ENCODE measurements around the gene NEUROD2. TPM values are rescaled to one million over a fixed set of nuclear protein-coding genes. Genes with fewer than 3 reads are reported as not detected.

Gene NEUROD2
- total and polyA plus RNA-seq, 8 donors = 0.03 to 0.31 (median 0.25) TPM; not detected in 5

DNA sequence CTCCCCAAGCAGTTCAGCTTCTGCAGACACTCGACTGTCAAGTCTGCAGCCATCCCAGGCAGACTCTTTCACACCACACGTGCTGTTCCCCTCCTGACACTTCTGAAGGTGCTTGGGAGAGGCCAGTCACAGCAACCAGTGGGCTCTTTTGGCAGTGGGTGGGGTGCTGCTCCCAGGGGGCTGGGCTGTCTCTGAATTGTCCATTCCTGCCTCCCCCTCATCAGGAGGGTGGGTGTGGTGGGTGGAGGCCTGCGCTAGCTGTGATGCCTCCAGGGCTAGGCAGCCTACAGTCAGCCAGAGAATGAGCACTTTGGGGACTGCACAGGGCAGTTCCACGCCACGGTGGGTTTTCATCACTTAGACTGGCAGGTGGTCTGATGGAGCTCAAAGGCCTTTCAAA is 39.5 kb upstream of the NEUROD2 start:
- no peaks in the 10 kb centered on the region for H3K9me3 ChIP-seq
- H3K27me3 ChIP-seq = no peaks in the 10 kb centered on the region
- H3K4me1 ChIP-seq = peaks cover 5 to 54% (median 34%) of the 10 kb centered on the region in 4 donors
- H3K27ac ChIP-seq = no peak overlapping the region
- intact Hi-C loops (cut with DNase I; ENCODE audit: low total_unique reads) = no loop called here
- DNase-seq = no peak
- WGBS, 5 donors = 83 to 90% (median 85%) methylated on average over 4 to 5 of the region's 5 CpGs
- no peak overlapping the region for H3K4me3 ChIP-seq
- H3K36me3 ChIP-seq = peaks cover 0 to 9% (median 2%) of the 10 kb centered on the region in 4 donors
- TF ChIP-seq POLR2A (IDR thresholded peaks at IDR 0.05) (no peak), EP300 (IDR thresholded peaks at IDR 0.05) (no peak), POLR2AphosphoS5 (IDR thresholded peaks at IDR 0.05) (no peak)
- TF ChIP-seq, protein P1, sequence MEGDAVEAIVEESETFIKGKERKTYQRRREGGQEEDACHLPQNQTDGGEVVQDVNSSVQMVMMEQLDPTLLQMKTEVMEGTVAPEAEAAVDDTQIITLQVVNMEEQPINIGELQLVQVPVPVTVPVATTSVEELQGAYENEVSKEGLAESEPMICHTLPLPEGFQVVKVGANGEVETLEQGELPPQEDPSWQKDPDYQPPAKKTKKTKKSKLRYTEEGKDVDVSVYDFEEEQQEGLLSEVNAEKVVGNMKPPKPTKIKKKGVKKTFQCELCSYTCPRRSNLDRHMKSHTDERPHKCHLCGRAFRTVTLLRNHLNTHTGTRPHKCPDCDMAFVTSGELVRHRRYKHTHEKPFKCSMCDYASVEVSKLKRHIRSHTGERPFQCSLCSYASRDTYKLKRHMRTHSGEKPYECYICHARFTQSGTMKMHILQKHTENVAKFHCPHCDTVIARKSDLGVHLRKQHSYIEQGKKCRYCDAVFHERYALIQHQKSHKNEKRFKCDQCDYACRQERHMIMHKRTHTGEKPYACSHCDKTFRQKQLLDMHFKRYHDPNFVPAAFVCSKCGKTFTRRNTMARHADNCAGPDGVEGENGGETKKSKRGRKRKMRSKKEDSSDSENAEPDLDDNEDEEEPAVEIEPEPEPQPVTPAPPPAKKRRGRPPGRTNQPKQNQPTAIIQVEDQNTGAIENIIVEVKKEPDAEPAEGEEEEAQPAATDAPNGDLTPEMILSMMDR (IDR thresholded peaks at IDR 0.05) = no peak

DNA sequence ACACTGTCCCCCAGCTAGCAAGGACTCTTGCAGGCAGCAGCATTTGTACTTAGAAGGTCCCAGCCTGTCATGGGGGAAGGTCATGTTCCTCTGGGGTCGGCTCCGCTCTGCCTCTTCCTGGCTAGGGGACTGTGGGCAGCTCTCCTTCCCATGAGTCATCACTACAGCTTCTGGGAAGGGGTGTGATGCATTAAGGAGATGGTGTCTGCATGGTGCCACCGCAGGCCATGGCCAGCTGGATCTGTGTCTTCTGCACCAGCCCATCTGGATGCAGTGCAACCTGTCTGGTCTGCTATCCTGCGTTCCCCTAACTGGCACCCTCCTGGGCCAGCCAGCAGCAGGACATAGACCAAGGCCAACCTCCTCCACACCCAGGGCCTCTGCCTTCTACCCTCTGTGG is 35.6 kb upstream of the NEUROD2 start:
- Histone ChIP-seq H3K9me3 (no peaks in the 10 kb centered on the region), H3K4me3 (no peak overlapping the region), H3K36me3 (peaks cover 0 to 3% (median 0%) of the 10 kb centered on the region in 4 donors), H3K27me3 (no peaks in the 10 kb centered on the region), H3K27ac (no peak overlapping the region), H3K4me1 (peaks cover 23 to 68% (median 62%) of the 10 kb centered on the region in 4 donors)
- 74 to 100% (median 82%) methylated on average over 1 to 4 of the region's 4 CpGs for WGBS, 5 donors
- TF ChIP-seq POLR2A (IDR thresholded peaks at IDR 0.05) (no peak), EP300 (IDR thresholded peaks at IDR 0.05) (no peak), POLR2AphosphoS5 (IDR thresholded peaks at IDR 0.05) (no peak)
- TF ChIP-seq, protein P1 (IDR thresholded peaks at IDR 0.05) = no peak
- intact Hi-C loops (cut with DNase I; ENCODE audit: low total_unique reads) = no loop called here
- DNase-seq = no peak

DNA sequence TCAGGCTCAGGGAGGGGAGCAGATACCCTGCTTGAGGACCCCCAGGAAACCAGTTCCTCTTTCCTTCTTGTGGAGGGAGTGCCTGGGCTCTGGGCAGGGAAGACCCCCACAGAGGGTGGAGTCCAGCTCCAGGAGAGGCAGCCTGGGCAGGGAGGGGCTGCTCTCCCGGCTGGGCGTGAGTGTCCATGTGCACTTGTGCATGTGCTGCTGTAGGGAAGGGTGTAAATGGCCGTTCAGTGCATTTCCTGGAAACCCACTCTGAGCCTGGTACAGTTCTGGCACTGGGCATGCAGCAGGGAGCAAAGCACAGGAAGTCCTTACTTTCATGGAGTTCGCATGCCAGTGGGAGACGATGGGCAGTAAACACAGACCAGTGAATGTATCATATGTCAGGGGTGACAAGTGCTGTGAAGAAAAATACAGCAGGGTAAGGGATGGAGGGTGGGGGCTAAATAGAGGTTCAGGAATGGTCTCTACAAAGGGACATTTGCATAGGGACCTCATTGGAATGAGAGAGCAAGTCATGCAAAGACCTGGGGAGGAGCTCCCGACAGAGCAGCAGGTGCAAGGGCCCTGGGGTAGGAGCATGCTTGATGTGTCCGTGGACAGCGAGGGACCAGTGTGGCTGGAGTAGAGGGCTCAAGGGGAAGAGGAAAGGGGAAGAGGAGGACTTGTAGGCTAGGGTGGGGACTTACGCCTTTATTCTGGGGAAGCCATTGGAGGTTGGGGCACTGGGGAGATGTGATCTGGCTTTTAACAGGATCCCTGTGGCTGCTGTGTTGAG is 34.8 kb upstream of the NEUROD2 start:
- H3K36me3 ChIP-seq = peaks cover 0 to 3% (median 0%) of the 10 kb centered on the region in 4 donors
- DNase-seq = no peak
- TF ChIP-seq POLR2A (IDR thresholded peaks at IDR 0.05) (no peak), EP300 (IDR thresholded peaks at IDR 0.05) (no peak), POLR2AphosphoS5 (IDR thresholded peaks at IDR 0.05) (no peak)
- TF ChIP-seq, protein P1 (IDR thresholded peaks at IDR 0.05) = no peak
- no peaks in the 10 kb centered on the region for H3K27me3 ChIP-seq
- no peak overlapping the region for H3K27ac ChIP-seq
- H3K4me1 ChIP-seq = peaks cover 28 to 76% (median 69%) of the 10 kb centered on the region in 4 donors
- no peaks in the 10 kb centered on the region for H3K9me3 ChIP-seq
- intact Hi-C loops (cut with DNase I; ENCODE audit: low total_unique reads) = no loop called here
- WGBS, 5 donors = 82 to 89% (median 83%) methylated on average over 8 to 9 of the region's 9 CpGs
- no peak overlapping the region for H3K4me3 ChIP-seq

DNA sequence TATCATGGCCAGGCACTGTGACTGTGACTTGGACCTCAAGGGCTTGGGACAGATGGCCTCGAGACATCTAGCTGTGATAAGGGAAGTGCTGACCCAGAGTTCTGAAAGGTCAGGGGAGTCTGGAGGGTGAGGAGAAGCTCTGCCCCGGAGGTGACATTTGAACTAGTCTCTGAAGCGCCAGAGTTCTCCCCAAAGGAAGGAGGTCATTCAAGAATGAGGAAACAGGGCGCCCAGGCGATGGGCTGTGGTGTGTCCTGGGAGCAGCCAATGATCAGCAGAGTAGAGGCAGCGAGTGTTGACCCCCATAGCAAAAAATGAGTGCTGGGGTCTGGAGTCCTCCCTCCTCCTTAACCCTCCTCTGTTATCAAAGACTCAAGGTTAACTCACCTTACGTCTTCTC is 34.2 kb upstream of the NEUROD2 start:
- intact Hi-C loops (cut with DNase I; ENCODE audit: low total_unique reads) = no loop called here
- H3K4me1 ChIP-seq = peaks cover 28 to 78% (median 73%) of the 10 kb centered on the region in 4 donors
- DNase-seq = no peak

More for the DNA sequence above, 34.2 kb upstream of the NEUROD2 start:
- no peak overlapping the region for H3K4me3 ChIP-seq
- no peaks in the 10 kb centered on the region for H3K9me3 ChIP-seq
- peaks cover 0 to 3% (median 0%) of the 10 kb centered on the region in 4 donors for H3K36me3 ChIP-seq
- H3K27ac ChIP-seq = no peak overlapping the region
- 70 to 82% (median 73%) methylated on average over 7 of the region's 7 CpGs for WGBS, 5 donors
- no peaks in the 10 kb centered on the region for H3K27me3 ChIP-seq
- no peak for TF ChIP-seq POLR2AphosphoS5 (IDR thresholded peaks at IDR 0.05)
- no peak for TF ChIP-seq POLR2A (IDR thresholded peaks at IDR 0.05)
- no peak for TF ChIP-seq EP300 (IDR thresholded peaks at IDR 0.05)
- TF ChIP-seq, protein P1 (IDR thresholded peaks at IDR 0.05) = no peak
